Brain pericyte (primary cell): ENCODE results near the gene ATXN1.

Source experiments
- DNase-seq: peaks from one replicate; pipeline ENCODE4 v3.0.0-alpha.2; 2012; ENCODE audit warnings: low read depth, low spot score

ATXN1 gene

DNA sequence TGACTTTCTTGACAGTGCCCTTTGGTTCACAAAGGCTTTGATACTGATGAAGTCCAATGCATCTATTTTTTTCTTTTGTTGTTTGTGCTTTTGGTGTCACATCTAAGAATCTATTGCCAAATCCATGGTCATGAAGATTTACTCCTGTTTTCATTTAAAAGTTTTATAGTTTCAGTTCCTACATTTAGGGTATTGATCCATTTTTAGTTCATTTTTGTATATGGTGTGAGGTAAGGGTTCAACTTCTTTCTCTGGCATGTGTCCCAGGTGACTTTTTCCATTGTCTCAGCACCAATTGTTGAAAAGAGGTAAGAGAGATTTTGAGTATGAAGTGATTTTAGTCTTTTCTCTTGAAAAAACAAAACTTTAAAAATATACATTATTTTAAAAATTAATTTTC, 262.3 kb downstream of the ATXN1 start:
- DNase-seq, result no peak

GRCh38 chr6:16498237-16498636, 263.0 kb downstream of the ATXN1 start:
- DNase-seq, result no peak

DNA sequence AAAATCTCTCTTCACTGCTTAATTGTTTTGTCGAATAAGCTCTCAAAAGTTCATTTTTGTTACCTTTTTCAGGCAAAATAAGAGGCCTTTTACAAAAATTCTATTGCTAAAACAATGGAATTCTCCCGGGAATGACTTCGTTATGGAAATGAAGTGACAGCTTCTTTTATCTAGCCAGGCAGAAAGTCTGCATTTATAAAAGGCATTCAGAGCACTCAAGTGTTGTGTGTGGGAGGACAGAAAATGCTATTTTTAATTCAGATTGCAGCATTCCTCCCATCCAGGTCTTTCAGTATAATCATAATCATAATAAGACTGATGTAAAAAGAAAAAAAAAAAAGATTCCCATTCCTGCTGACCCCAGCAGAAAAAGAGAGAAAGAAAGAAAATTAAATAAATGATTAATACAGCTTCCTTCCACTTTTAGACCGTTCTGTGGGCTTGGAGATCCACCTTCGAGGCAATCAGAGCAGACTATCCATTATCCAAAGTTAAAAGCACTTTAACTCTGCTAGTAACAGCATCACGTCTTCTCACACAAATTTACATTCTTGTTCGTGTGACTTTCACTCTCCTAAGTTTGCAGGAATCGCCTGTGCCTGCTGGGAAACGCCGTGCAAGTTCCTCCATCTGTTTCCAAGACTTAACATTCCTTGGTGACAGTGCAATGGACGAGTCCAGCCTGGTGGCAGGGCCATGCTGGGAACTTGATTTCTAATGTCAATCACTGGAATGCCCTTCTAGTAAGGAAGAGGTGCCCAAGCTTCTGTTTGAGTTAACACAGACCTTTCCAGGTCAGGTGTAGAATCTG, 264.1 kb downstream of the ATXN1 start:
- no peak for DNase-seq

DNA sequence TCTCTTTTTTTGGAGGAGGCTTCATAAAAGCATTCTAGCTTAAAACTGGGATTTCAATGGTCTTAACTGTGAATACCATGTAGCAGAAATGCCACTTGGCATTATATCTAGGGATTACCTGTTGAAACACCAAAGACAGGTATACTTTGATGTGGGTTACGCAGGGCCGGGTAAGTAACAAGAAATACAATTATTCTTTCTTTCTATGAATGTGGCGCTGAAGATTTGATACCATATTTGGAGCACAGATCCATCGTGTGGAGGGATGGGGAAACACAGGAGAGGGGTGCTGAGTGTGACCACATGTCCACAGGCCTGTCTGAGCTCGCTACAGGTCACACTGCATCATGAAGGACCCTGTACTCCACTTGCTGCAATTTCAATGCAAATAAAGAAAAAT, 265.1 kb downstream of the ATXN1 start:
- DNase-seq, result no peak

DNA sequence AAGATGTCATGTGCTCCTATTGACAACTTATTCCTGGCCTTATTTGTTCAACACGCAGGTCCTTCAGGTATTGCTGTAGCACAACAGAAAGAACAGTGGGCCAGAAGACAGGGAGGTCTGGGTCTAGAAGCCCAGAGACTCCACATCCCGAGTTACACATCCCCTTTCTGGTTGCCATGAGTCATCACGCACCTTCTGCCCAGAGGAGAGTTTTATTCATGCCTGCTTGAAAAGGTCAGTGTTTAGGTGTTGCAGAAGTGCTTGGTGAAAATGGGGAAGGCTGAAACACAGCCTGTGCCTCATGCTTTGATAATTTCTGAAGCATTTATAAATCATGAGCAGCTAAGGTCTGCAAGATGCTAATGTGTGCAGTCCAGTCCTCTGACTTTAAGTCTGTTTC, 266.5 kb downstream of the ATXN1 start:
- DNase-seq, result no peak

- no peak for DNase-seq
Observed at GRCh38 chr6:16493802-16494201, 267.5 kb downstream of the ATXN1 start.

- DNase-seq, result no peak
Observed at GRCh38 chr6:16493112-16493511, 268.1 kb downstream of the ATXN1 start.

- no peak for DNase-seq
Observed at GRCh38 chr6:16491666-16492313, 269.5 kb downstream of the ATXN1 start.

GRCh38 chr6:16490616-16491015, 270.6 kb downstream of the ATXN1 start:
- DNase-seq, result no peak

- no peak for DNase-seq
Observed at GRCh38 chr6:16488813-16489212, 272.4 kb downstream of the ATXN1 start.

- DNase-seq, result no peak
Observed at GRCh38 chr6:16487996-16488674, 273.1 kb downstream of the ATXN1 start.

DNA sequence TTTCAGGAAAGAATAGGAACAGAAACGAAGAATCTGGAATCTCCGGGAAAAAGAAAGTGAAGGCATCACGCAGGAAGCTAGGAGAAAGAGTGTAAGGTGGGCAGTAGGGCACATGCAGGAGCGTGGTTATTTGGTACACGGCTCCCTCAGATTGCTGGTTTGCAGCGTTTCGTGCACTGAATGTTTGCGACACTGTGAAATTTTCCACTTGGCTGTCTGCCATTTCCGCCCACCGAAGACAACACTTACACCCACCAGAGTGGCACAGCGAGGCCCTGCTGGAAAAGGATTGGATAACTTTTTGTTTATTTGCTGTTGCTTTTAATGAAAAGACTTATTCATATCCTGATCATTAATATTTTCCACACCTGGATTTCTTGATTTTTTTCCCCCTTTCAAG, 274.6 kb downstream of the ATXN1 start:
- no peak for DNase-seq

DNA sequence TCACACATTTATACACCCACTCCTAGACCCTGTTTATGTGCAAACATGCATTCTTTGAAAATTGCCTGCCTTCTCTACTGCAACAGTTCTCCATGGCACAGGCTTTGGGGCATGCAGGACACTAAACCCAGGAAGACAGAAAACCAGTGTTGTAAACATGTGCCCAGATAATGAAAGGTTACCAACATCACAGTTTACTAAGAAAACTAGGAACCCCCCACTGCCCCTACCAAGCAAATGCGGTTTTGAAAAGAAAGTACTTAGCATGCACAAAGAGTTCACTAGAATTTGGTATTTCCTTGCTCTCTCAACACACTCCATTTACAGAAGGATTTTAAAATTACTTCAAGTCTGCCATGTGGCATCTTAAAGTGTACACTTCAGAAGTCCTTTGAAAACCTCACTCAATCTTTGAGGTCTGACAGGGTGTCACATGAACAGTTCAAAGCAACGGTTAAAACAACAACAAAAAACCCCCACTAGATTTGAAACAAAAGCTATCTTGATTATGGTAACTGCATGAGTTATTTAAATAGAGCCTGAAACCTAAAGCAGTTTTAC, 277.9 kb downstream of the ATXN1 start:
- no peak for DNase-seq

GRCh38 chr6:16482702-16483314, 278.5 kb downstream of the ATXN1 start:
- no peak for DNase-seq

DNA sequence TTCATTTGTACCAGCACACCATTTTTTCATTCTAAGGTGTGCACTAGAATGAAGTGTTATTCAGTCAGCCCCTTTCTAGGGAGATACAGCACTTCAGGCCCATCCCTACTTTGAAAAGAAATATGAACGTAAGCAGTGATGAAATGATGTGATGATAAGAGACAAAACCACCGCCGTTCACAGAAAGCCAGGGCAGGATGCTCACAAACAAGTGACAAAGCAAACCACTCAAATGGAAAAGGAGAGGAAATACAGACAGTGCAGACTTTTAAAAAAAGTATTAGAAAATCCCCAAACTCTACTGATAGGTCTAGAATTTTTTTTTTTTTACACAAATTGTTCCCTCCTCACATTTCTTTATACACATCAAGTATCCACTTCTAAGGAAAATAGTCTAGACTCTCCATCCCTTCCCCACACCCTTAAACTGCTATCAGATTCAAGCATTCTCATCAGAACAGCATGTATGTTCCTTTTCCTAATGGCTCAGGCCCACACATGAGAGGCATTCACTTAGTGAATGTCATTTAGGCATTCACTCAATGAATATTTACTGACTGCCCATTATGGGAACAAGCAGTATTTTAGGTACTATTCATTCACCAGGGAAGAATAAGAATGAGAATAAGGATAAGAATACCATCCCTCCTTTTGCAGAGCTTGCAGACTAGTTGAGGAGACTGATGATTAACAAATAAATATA, 279.4 kb downstream of the ATXN1 start:
- no peak for DNase-seq

DNA sequence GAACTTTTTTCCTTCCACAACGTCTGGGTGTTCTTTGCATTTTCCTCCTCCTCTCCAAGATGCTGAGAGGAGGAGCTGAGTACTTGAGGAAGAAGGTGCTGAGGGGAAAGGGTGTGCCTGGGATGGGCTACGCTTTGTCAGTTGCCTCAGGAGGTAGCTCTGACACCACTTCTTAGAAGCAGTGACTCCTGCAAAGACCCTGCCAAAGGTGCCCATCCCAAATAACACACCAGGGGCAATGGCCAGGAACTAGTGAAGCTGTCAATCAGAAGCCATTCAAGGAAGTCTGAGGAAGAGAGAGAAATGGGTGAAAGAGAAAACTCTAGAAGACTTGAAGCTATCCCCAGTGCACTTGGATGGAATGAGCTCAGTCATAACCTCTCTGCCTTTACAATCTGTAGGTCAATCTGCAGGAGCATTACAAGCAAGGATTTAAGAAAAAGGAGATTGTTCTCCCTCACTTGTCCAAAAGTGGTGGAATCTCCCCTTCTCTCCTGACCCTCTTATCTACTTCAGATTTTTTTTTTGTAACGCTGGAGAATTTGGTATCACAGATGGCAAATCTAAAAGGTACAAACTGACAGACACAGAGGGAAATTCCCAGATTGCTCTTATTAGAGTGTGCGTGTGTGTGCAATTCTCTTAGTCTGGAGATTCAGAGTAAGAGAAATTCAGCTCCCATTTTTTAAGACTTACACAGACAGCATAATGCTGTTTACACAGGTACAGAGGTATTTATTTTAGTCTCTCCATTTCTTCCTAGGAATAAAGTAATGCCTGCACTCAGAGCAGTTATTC, 280.3 kb downstream of the ATXN1 start:
- DNase-seq, result no peak

GRCh38 chr6:16477367-16478149, 283.7 kb downstream of the ATXN1 start:
- no peak for DNase-seq

- DNase-seq, result no peak
Observed at GRCh38 chr6:16476861-16477260, 284.4 kb downstream of the ATXN1 start.

- DNase-seq, result no peak
Observed at GRCh38 chr6:16475494-16475781, 285.8 kb downstream of the ATXN1 start.
